ENCODE data around the gene GPC5.
"Not testable (repeated sequence)": the region's sequence is repeated elsewhere in the genome, so short reads cannot be mapped to it uniquely, and the experiment has no call there.

GPC5 gene

GRCh38 chr13:91882918-91883317 is 484.5 kb downstream of the GPC5 start:
- Histone ChIP-seq H3K36me3 (ENCODE audit: control insufficient read depth, insufficient read depth, low read length) (no peaks in the 10 kb centered on the region), H3K4me3 (replicated peaks; ENCODE audit: low read depth, low read length) (no peak overlapping the region), H3K27me3 (replicated peaks; ENCODE audit: control insufficient read depth, insufficient read depth, low read length) (no peaks in the 10 kb centered on the region)
- no peak for DNase-seq (ENCODE audit: extremely low read depth, insufficient read length)
- TF ChIP-seq, protein P1, sequence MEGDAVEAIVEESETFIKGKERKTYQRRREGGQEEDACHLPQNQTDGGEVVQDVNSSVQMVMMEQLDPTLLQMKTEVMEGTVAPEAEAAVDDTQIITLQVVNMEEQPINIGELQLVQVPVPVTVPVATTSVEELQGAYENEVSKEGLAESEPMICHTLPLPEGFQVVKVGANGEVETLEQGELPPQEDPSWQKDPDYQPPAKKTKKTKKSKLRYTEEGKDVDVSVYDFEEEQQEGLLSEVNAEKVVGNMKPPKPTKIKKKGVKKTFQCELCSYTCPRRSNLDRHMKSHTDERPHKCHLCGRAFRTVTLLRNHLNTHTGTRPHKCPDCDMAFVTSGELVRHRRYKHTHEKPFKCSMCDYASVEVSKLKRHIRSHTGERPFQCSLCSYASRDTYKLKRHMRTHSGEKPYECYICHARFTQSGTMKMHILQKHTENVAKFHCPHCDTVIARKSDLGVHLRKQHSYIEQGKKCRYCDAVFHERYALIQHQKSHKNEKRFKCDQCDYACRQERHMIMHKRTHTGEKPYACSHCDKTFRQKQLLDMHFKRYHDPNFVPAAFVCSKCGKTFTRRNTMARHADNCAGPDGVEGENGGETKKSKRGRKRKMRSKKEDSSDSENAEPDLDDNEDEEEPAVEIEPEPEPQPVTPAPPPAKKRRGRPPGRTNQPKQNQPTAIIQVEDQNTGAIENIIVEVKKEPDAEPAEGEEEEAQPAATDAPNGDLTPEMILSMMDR (IDR thresholded peaks at IDR 0.05; ENCODE audit: insufficient read depth, low read length, poor library complexity, severe bottlenecking) = no peak

GRCh38 chr13:91889641-91890040 is 491.2 kb downstream of the GPC5 start:
- Histone ChIP-seq H3K27me3 (replicated peaks; ENCODE audit: control insufficient read depth, insufficient read depth, low read length) (no peaks in the 10 kb centered on the region), H3K36me3 (ENCODE audit: control insufficient read depth, insufficient read depth, low read length) (no peaks in the 10 kb centered on the region), H3K4me3 (replicated peaks; ENCODE audit: low read depth, low read length) (no peak overlapping the region)
- DNase-seq (ENCODE audit: extremely low read depth, insufficient read length) = no peak
- TF ChIP-seq, protein P1 (IDR thresholded peaks at IDR 0.05; ENCODE audit: insufficient read depth, low read length, poor library complexity, severe bottlenecking) = no peak

DNA sequence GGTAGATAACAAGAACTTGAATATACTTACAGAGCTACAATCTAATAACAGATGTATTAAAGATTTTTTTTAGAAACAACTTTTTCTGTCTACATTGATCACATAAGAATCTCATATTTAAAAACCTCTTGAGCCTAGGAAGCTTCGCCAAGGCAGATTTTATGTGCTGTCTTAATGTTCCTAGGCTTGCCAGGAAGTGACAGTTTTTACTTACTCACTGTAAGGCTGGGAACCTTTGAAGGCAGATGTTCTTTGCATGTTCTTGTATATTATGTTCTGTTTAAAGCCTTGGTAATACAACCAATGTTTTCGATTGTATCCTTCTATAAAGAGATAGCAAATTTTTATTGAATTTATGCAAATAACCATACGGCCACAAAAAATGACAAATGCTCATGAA is 492.7 kb downstream of the GPC5 start:
- no peak for DNase-seq (ENCODE audit: extremely low read depth, insufficient read length)
- Histone ChIP-seq H3K4me3 (replicated peaks; ENCODE audit: low read depth, low read length) (no peak overlapping the region), H3K27me3 (replicated peaks; ENCODE audit: control insufficient read depth, insufficient read depth, low read length) (no peaks in the 10 kb centered on the region), H3K36me3 (ENCODE audit: control insufficient read depth, insufficient read depth, low read length) (no peaks in the 10 kb centered on the region)
- TF ChIP-seq, protein P1 (IDR thresholded peaks at IDR 0.05; ENCODE audit: insufficient read depth, low read length, poor library complexity, severe bottlenecking) = no peak

DNA sequence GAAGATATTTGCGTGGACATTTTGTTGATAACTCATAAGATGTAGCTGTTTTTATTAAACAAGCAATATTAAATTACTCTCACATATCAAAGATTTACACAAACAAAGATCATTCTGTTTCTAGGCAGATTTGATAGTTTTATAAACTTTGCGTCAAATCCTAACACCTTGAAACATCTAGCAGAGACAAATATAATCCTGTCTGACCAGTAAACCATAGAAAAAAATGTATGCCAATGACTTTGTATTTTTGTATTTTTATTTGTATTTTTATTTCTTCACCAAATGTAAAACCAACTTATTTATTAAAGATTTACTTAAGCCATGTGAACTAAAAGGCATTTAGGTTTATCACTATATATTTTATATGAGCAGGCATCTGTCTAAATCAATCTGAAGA is 494.6 kb downstream of the GPC5 start:
- TF ChIP-seq, protein P1 (IDR thresholded peaks at IDR 0.05; ENCODE audit: insufficient read depth, low read length, poor library complexity, severe bottlenecking) = no peak
- H3K4me3 ChIP-seq (replicated peaks; ENCODE audit: low read depth, low read length) = no peak overlapping the region

DNA sequence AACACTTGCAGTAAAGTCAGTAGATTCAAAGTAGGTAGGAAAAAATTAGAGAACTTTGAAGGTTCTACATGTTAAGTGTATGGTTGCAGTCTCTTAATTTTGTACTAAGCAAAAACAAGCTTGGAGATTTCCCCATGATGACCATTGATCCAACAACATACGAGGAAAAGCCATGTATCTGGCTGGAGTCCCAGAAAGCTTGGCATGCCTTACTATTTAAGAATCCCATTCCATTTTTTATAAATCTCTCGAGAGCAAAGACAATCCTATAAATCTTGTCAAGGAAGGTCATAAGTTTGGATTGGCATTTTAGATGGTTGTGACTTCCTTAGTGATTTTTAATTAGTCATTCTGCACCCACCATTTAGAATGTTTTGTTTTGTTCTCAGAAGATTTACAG is 495.9 kb downstream of the GPC5 start:
- H3K36me3 ChIP-seq (ENCODE audit: control insufficient read depth, insufficient read depth, low read length) = no peaks in the 10 kb centered on the region
- H3K4me3 ChIP-seq (replicated peaks; ENCODE audit: low read depth, low read length) = no peak overlapping the region
- no peaks in the 10 kb centered on the region for H3K27me3 ChIP-seq (replicated peaks; ENCODE audit: control insufficient read depth, insufficient read depth, low read length)
- TF ChIP-seq, protein P1 (IDR thresholded peaks at IDR 0.05; ENCODE audit: insufficient read depth, low read length, poor library complexity, severe bottlenecking) = no peak
- no peak for DNase-seq (ENCODE audit: extremely low read depth, insufficient read length)

More for the DNA sequence above, 494.6 kb downstream of the GPC5 start:
- DNase-seq (ENCODE audit: extremely low read depth, insufficient read length) = no peak
- Histone ChIP-seq H3K36me3 (ENCODE audit: control insufficient read depth, insufficient read depth, low read length) (no peaks in the 10 kb centered on the region), H3K27me3 (replicated peaks; ENCODE audit: control insufficient read depth, insufficient read depth, low read length) (no peaks in the 10 kb centered on the region)

DNA sequence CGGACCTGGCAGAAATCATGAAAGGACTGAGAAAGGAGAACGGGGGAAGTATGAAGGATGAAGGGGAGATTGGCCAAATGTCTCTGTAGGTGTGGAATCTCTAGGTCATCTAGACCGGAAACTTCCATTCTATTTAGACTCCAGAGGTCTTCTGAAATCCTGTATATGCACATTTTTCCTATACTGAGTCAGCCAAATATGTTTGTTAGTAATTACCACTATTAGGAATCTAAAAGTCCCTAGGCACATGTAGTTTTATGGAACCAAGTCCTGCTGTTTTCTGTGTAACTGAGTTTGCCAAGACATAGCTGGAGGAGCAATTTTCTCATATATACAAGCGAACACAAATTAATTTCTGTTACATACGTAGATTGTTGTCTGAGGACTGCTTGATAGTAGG is 498.1 kb downstream of the GPC5 start:
- TF ChIP-seq, protein P1 (IDR thresholded peaks at IDR 0.05; ENCODE audit: insufficient read depth, low read length, poor library complexity, severe bottlenecking) = no peak
- no peak for DNase-seq (ENCODE audit: extremely low read depth, insufficient read length)
- H3K36me3 ChIP-seq (ENCODE audit: control insufficient read depth, insufficient read depth, low read length) = no peaks in the 10 kb centered on the region
- H3K4me3 ChIP-seq (replicated peaks; ENCODE audit: low read depth, low read length) = no peak overlapping the region
- no peaks in the 10 kb centered on the region for H3K27me3 ChIP-seq (replicated peaks; ENCODE audit: control insufficient read depth, insufficient read depth, low read length)

DNA sequence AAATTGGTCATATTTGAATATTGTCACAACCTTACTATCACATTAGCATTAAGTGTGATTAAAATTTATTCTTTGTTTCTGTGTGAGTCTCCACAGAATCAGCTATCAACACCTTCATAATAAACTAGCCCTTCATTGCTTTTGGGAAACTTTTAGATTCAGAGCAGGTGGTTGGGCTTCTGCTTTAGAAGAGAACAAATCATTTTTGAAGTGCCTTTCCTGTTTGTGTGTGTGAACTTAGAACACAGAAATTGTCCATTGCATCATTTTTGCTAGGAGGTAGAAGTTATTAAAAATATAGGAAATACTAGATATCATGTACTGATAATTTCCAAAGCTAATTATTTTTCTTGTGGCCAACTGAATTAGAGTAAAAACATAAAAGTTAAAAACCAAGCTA is 500.6 kb downstream of the GPC5 start:
- H3K27me3 ChIP-seq (replicated peaks; ENCODE audit: control insufficient read depth, insufficient read depth, low read length); H3K4me3 ChIP-seq (replicated peaks; ENCODE audit: low read depth, low read length); DNase-seq (ENCODE audit: extremely low read depth, insufficient read length); H3K36me3 ChIP-seq (ENCODE audit: control insufficient read depth, insufficient read depth, low read length): not testable (repeated sequence)

All from GM06990 (cell line).